HG03064 (cell line): ENCODE results near the gene SYTL2.

Source experiments
- ATAC-seq: cut with Tn5 transposase; IDR thresholded peaks from one replicate; pipeline ENCODE4 v1.9.1; 2021; ENCODE audit warnings: low read depth; ENCODE audit not compliant: unreplicated experiment

SYTL2 gene

DNA sequence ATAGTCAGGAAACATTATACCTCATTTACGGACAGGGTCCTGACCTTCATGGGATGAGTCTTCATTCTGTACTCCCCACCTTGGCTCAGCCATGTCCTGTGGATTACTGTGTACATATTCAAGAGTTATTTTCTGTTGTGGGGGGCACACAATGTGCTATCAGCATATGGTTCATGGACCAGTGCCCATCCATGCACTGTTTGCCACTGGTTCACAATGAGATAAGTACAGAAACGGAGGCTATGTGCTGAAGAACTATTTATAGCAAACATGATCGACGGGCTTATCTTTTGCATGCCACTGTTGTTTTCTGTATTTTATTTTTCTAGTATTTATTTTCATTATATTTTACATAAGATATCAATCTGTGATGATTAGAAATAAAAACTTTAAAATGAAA is 68.6 kb downstream of the SYTL2 start:
- ATAC-seq: no peak

DNA sequence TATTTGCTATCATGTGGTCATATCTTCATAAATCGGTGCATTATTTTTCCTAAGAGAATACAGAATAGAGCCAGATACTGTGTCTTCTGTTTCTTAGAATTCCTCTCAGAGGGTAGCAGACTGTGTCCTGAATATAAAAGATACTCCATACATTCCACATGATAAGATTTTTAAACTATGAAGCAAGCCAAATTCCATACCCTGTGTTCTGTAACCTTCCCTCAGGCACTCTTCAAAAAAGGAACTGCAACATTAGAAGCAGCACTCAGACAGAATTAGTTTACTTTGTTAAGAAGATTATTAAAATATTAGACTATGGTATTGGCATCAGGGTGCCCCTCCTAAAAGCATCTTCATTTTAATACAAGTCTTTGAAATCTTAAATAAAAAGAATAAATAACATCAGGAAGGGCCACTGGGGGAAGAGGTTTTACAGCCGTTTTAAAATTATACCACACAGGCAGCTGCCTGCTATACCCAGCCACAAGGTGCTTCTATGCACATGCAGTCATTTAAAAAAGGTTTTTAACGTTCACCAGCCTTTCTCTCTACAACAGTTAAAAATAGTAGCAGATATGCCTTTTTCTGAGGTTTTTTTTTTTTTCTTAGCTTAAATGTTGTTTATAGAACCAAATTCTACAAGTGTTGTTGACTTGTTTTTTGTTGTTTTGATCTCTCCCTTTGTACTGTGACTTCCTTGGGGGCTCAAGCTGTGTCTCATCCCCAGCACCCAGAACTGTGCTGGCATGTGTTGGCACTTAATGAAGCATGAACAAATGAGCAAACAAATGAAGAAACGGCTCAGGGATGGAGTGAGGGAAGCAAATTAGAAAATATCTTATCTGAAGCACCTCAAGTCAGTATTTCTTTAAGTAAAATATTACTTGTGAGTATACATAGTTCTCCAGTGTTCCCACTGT is 70.2 kb downstream of the SYTL2 start:
- ATAC-seq: no peak

- ATAC-seq: no peak
Observed at GRCh38 chr11:85737738-85738137, 73.2 kb downstream of the SYTL2 start.

- no peak for ATAC-seq
Observed at GRCh38 chr11:85735876-85736460, 75.0 kb downstream of the SYTL2 start.

GRCh38 chr11:85732965-85733364 is 78.0 kb downstream of the SYTL2 start:
- no peak for ATAC-seq

GRCh38 chr11:85726381-85726780 is 84.6 kb downstream of the SYTL2 start:
- ATAC-seq: no peak

DNA sequence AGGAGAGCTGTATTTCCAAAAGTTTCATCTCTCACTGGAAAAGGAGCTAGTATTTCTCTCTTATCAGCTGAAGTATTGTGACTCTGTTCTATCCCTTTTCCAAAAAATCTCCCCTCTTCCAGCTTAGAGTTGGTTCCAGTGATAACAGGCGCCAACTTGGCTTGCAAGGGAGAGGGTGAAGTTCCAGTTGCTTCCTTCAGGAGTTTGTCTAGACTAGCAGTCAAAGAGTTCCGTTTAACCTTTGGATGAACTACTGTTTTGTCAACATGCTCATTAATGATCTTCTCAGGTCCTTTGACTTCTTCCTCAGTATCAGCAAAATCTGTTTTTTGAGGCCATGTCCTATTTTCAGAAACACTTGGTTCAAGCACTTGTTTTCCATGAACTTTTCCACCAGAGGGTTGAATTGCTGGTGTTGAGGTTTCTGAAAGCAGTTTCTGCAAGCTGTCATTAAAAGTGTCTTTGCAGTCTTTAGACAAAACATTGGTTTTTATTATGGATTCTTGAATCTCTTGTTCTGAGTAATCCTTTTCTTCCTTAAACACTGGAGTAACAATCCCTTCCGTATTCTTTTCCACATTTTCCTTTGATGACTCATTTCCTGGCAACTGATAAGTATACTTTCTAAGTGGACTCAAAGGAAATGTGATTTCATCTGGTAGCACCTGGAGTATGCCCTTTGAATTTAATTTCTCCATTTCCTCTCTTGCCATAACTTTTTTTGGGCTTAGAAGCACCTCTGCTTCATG is 85.3 kb downstream of the SYTL2 start:
- no peak for ATAC-seq

DNA sequence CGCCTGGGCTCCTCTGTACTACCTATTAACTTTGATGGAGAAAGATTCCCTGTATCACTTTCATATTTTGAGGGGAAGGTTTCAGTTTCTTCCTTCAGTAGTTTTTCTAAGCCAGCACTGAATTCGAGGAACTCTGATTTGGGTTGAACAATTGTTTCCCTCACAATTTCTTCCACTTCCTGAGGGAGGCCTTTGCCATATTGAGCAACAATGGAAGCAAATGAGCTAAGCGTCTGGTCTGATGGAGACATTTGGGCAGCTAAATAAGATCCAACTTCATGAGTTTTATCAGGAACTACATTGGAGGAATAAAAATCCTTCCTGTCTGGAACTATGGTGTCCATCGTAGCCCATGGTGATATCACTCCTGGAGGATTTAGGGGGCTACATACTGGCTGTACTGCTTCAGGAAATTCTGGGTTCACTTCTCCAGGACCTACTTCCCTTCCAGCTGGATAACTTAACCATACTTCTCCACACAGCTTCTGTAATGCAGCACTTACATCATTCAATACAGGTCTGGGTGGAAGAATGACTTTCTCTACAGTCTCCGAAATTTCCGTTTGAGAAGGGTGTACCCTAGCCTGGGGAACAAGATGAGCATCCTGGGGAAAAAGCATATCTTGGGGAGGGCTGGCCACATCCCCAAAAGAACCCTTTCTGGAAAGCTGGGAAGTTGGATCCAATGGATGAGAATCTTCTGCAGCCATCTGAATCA is 86.0 kb downstream of the SYTL2 start:
- no peak for ATAC-seq

DNA sequence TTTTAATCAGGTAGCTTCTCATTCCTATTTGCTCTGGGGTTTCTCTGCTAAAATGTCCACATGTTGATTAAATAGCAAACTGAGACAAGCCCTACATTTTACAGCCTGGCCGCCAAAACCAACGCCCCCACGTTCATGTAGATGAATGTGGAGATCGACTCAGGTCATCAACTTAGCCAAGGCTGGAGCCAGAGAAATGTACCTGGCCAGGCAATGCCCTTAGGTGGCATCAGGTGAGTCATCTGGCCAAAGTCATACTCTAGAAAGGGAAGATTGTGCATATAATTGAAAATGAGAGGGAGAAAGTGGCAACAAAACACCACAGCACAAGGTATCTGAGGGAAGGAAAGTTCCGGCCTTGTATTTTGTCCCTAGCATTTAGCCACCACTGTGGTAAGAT is 87.9 kb downstream of the SYTL2 start:
- ATAC-seq: no peak

DNA sequence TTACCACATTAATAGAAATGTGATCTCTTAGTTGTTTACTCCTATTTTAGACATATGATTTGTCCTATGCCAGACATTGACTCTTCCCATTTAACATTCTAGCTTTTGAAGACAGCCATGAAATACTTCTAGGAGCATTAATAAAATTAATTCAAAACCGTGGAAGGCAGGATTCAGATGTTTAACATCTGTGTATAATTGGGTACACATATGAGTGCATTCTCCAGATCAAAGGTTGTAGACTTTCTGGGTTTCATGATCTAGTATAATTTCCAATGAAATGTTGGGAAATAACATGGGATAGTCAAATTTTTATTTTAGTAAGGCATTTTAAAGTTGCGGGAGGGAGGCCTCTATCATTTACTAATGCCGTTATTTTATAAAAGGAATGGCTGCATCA is 89.8 kb downstream of the SYTL2 start:
- ATAC-seq: no peak

GRCh38 chr11:85718991-85719807 is 91.7 kb downstream of the SYTL2 start:
- ATAC-seq: no peak

DNA sequence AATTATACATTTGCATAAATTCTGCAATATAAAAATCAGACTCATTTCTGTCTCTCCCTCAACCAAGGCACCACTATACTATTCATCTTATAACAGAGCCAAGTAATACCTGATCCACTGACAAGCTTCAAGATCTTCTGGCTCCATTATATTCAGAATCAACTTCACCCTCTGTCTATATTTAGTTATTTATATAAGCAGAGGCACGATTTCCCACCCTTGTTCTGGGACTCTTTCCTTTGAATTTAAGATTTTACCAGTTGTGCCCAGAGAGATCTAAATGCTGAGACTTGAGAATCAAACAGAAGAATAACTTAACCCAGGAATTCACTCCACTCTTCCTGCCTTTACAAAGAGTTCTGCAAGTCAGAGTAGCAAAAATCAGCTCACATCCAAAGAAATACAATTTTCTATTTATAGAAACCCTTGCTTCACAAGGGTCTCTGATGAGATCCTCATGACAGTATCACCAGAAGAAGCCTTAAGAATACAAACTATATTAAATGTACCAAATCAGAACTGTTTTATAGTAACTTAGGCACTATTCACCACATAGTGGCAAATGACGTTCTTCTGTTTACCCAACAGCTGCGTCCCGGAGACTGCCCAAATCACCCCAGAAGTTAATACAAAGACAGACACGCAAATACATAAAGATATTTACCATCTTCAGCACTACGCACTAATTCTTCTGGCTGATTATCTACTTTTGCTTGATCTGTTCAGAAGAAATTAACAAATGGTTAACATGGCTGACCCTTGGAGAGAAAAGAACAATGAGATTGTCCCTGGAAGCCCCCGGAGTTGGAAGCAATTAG is 92.6 kb downstream of the SYTL2 start:
- ATAC-seq: no peak

GRCh38 chr11:85717429-85717828 is 93.5 kb downstream of the SYTL2 start:
- ATAC-seq: no peak

GRCh38 chr11:85712953-85713352 is 98.0 kb downstream of the SYTL2 start:
- ATAC-seq: no peak

- no peak for ATAC-seq
Observed at GRCh38 chr11:85710917-85711316, 100.0 kb downstream of the SYTL2 start.

DNA sequence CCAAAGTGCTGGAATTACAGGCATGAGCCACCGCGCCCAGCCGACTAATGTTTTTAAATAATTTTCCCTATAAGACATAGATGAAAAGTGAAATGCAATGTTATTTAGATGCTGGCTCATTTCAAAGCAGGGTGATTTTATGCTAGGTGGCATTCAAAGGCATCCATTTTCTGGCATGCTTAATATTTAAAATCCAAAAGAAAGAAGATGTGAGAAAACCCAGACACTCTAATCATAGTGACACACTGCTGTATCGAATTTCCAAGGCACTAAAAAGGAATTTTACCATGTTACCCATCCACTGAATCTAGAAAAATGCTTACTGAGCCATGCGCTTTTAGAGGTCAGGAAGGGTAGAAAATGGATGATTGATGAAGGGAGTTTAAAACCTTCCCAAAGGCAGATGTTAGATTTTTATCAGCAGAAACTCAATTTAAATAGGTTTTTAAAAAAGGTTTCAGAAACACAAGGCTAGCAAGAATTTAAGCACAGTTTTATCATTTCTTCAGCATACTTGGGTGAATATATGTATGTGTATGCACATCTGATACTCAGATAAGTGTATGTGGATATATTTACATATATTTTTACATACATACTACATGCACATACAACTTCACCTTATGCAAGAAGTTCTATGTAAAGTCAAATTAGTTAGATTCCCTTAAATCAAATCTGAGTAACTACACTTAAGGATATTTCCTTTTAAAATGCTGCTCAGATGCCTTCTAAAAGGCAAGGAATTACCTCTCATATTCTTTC is 100.8 kb downstream of the SYTL2 start:
- ATAC-seq: no peak

- ATAC-seq: no peak
Observed at GRCh38 chr11:85705800-85706199, 105.1 kb downstream of the SYTL2 start.

GRCh38 chr11:85704967-85705366 is 106.0 kb downstream of the SYTL2 start:
- ATAC-seq: no peak
